A549 (cell line): ENCODE measurements around the gene KLF9. TPM values are rescaled to one million over a fixed set of nuclear protein-coding genes. Genes with fewer than 3 reads are reported as not detected.

Experiments
- ATAC-seq, 2 experiments: fragments of 200-7000 bp in 1 of 2; fragments of >200 bp in 1 of 2; cut with Nextera tagmentation in 1 of 2; cut with Tn5 transposase in 1 of 2; 3 replicates each; pipeline versions ENCODE4 v1.8.0 to v1.9.1; 2018 to 2020; ENCODE audit warnings: mild to moderate bottlenecking in 1 of 2, moderate library complexity in 1 of 2
- CTCF ChIA-PET: fragments of 300-600 bp; sonication (Branson Sonifier 250); formaldehyde crosslinking; extraction: SDS; loops from one replicate; lab custom pipeline; 2021; ENCODE audit warnings: antibody characterized with exemption, inconsistent platforms; lab: Yijun Ruan, JAX
- POLR2A ChIA-PET: fragments of 350-600 bp; formaldehyde crosslinking; extraction: SDS; loops from one replicate; lab custom pipeline; 2021; ENCODE audit warnings: antibody characterized with exemption, inconsistent platforms; lab: Yijun Ruan, JAX
- DNase-seq, 2 experiments: peaks; one replicate each; pipeline versions ENCODE4 v3.0.0 to v3.0.0-alpha.2; 2011 to 2016; ENCODE audit warnings: low read depth in 1 of 2, low spot score in 1 of 2
- FAIRE-seq: peaks from 2 replicates; lab custom pipeline; 2011; peaks lifted over from hg19 to GRCh38; lab: Jason Lieb, UNC
- H3K27ac ChIP-seq, 2 experiments: fragments of >200 bp; sonication (Bioruptor Twin); formaldehyde crosslinking; 3 replicates each; pipeline ENCODE4 v1.5.1; 2016 to 2017
- H3K4me1 ChIP-seq: fragments of >200 bp; sonication (Bioruptor Twin); formaldehyde crosslinking; 3 replicates; pipeline ENCODE4 v1.6.1; 2016
- H3K4me2 ChIP-seq: fragments of >200 bp; sonication (Bioruptor Twin); formaldehyde crosslinking; 3 replicates; pipeline ENCODE4 v1.6.1; 2016
- H3K4me3 ChIP-seq: fragments of >200 bp; sonication (Bioruptor Twin); formaldehyde crosslinking; 3 replicates; pipeline ENCODE4 v1.5.1; 2016
- H3K9me3 ChIP-seq: fragments of >200 bp; sonication (Bioruptor Twin); formaldehyde crosslinking; 3 replicates; pipeline ENCODE4 v1.6.1; 2016
- ATOH8 ChIP-seq: fragments of 250-450 bp; sonication (Bioruptor Pico); IDR thresholded peaks from 2 replicates; pipeline ENCODE4 v1.5.0; 2020; ENCODE audit warnings: low read depth, mild to moderate bottlenecking, moderate library complexity
- CBX2 ChIP-seq: fragments of 200-600 bp; sonication (generic); IDR thresholded peaks from 2 replicates; pipeline ENCODE4 v1.6.1; 2016; ENCODE audit warnings: low read depth, mild to moderate bottlenecking, borderline replicate concordance
- CEBPB ChIP-seq, 2 experiments: fragments of >200 bp in 1 of 2; sonication (Bioruptor Twin) in 1 of 2; formaldehyde crosslinking in 1 of 2; IDR thresholded peaks; 2 replicates each; pipeline ENCODE4 v1.6.1; 2012 to 2016
- CHD2 ChIP-seq: fragments of 150-350 bp; IDR thresholded peaks from 2 replicates; pipeline ENCODE4 v1.6.1; 2014; ENCODE audit warnings: low read length; ENCODE audit not compliant: partially characterized antibody
- CHD4 ChIP-seq: fragments of 200-600 bp; sonication (generic); IDR thresholded peaks from 2 replicates; pipeline ENCODE4 v1.6.1; 2016; ENCODE audit warnings: antibody characterized with exemption, mild to moderate bottlenecking, borderline replicate concordance
- ELK1 ChIP-seq: fragments of 150-350 bp; IDR thresholded peaks from 2 replicates; pipeline ENCODE4 v1.6.1; 2014; ENCODE audit warnings: low read depth, mild to moderate bottlenecking, low read length
- FOSL2 ChIP-seq, 2 experiments: fragments of 450-650 bp in 1 of 2; fragments of >200 bp in 1 of 2; sonication (Bioruptor Twin) in 1 of 2; formaldehyde crosslinking; IDR thresholded peaks; 2 replicates each; pipeline versions ENCODE4 v1.5.0 to v1.6.1; 2016 to 2020; ENCODE audit warnings: mild to moderate bottlenecking in 1 of 2, moderate library complexity in 1 of 2
- GATA3 ChIP-seq: IDR thresholded peaks from 2 replicates; pipeline ENCODE4 v1.6.1; 2012; ENCODE audit warnings: borderline replicate concordance
- HDAC2 ChIP-seq: fragments of 200-600 bp; sonication (generic); IDR thresholded peaks from 2 replicates; pipeline ENCODE4 v1.6.1; 2016
- HOXB13 ChIP-seq: fragments of 250-450 bp; sonication (Bioruptor Pico); IDR thresholded peaks from 2 replicates; pipeline ENCODE4 v1.5.0; 2020; ENCODE audit warnings: low read depth, mild to moderate bottlenecking, moderate library complexity
- JUN ChIP-seq, 2 experiments: fragments of >200 bp; sonication (Bioruptor Twin); formaldehyde crosslinking; IDR thresholded peaks; 2 replicates in 1 of 2; 3 replicates in 1 of 2; pipeline ENCODE4 v1.6.1; 2016 to 2017
- KDM1A ChIP-seq: fragments of 200-600 bp; sonication (generic); IDR thresholded peaks from 2 replicates; pipeline ENCODE4 v1.6.1; 2016; ENCODE audit warnings: low read depth, mild to moderate bottlenecking
- KDM5A ChIP-seq: fragments of 200-600 bp; sonication (generic); IDR thresholded peaks from 2 replicates; pipeline ENCODE4 v1.6.1; 2016; ENCODE audit warnings: antibody characterized with exemption, mild to moderate bottlenecking
- MAX ChIP-seq: IDR thresholded peaks from 2 replicates; pipeline ENCODE4 v1.6.1; 2012
- MYC ChIP-seq: IDR thresholded peaks from 2 replicates; pipeline ENCODE4 v1.6.1; 2012; ENCODE audit warnings: mild to moderate bottlenecking, inconsistent platforms, low read length, improper control_type of control experiment, borderline replicate concordance
- POLR2AphosphoS2 ChIP-seq: conservative IDR thresholded peaks from 2 replicates; pipeline ENCODE4 v1.6.1; 2012; ENCODE audit warnings: low read length, improper control_type of control experiment, inconsistent platforms
- RAD21 ChIP-seq, 2 experiments: fragments of >200 bp in 1 of 2; sonication (Bioruptor Twin) in 1 of 2; formaldehyde crosslinking in 1 of 2; IDR thresholded peaks in 1 of 2; conservative IDR thresholded peaks in 1 of 2; 2 replicates in 1 of 2; 3 replicates in 1 of 2; pipeline ENCODE4 v1.6.1; 2012 to 2018; ENCODE audit warnings: inconsistent platforms in 1 of 2
- RARB ChIP-seq: fragments of 250-450 bp; sonication (Bioruptor Pico); IDR thresholded peaks from 2 replicates; pipeline ENCODE4 v1.8.0; 2021; ENCODE audit warnings: mild to moderate bottlenecking, moderate library complexity
- SMC3 ChIP-seq: fragments of >200 bp; sonication (Bioruptor Twin); formaldehyde crosslinking; IDR thresholded peaks from 3 replicates; pipeline ENCODE4 v1.6.1; 2018; ENCODE audit warnings: inconsistent platforms
- SREBF2 ChIP-seq: fragments of 450-650 bp; IDR thresholded peaks from 2 replicates; pipeline ENCODE4 v1.6.1; 2014; ENCODE audit warnings: mild to moderate bottlenecking, moderate library complexity
- TFCP2L1 ChIP-seq: fragments of 250-450 bp; sonication (Bioruptor Pico); IDR thresholded peaks from 2 replicates; pipeline ENCODE4 v1.5.0; 2021; ENCODE audit warnings: mild to moderate bottlenecking
- ZFP36 ChIP-seq: fragments of 450-650 bp; IDR thresholded peaks from 2 replicates; pipeline ENCODE4 v1.6.1; 2014; ENCODE audit warnings: borderline replicate concordance; ENCODE audit not compliant: partially characterized antibody
- ZSCAN20 ChIP-seq: fragments of 250-450 bp; sonication (Bioruptor Pico); IDR thresholded peaks from 2 replicates; pipeline ENCODE4 v1.8.0; 2022; ENCODE audit warnings: mild to moderate bottlenecking, moderate library complexity
- WGBS: methylation state at CpG from one replicate; pipeline ENCODE4 v1.1.6; 2017; ENCODE audit errors: missing lambda C conversion rate; 5-methylcytosine and 5-hydroxymethylcytosine counted together
- polyA plus RNA-seq, 4 experiments: library from polyadenylated mRNA; depleted of rRNA in 3 of 4; stranded (reverse); fragments of >200 nt; fragmentation: RNase III in 1 of 4; extraction: RNeasy Plus Mini Kit Qiagen cat#74134 plus additional on column Dnase treatment in 1 of 4; gene quantifications; 2 replicates in 3 of 4; 3 replicates in 1 of 4; pipeline ENCODE4 v1.2.3, GENCODE V29; 2011 to 2017
- TF ChIP-seq, protein P1 (sequence below): IDR thresholded peaks from 2 replicates; pipeline ENCODE4 v1.6.1; 2012
- TF ChIP-seq, protein P2 (sequence below): fragments of >200 bp; sonication (Bioruptor Twin); formaldehyde crosslinking; IDR thresholded peaks from 2 replicates; pipeline ENCODE4 v1.6.1; 2016

The KLF9 gene
- polyA plus RNA-seq, 2 of the 4 experiments (the other 2 are of a cell fraction) = 0.76 to 3.9 TPM

DNA sequence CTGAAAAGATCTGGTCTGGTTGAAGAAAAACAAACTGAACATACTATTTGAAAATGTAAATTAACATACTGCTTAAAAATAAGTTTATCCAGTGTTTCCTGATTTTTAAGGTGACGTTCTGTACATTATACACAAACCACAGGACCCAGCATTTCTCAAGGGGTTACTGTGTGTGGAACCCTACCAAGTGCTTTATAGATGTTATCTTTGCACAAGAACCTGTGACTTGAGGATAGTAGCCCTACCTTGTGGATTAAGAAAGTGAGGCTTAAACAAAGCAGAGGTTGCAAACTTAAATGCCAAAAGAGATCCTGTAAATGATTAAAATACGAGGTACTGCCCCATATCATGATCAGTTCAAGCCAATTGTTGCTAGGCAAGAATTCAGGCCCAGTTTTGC, 4.7 kb downstream of the KLF9 start (continued):
- no peak for TF ChIP-seq RAD21 (conservative IDR thresholded peaks at IDR 0.05 in 1 of 2, IDR thresholded peaks at IDR 0.05 in 1 of 2)
- no peak for TF ChIP-seq SREBF2

- H3K4me2 ChIP-seq = no peak overlapping the region
- CTCF ChIA-PET = interaction anchor here (1.0 kb wide), 1 partner anchor 9 kb away, joined by 3 read pairs; no protein-coding TSS in a partner anchor
Measured at GRCh38 chr9:70409280-70409679, 5.2 kb downstream of the KLF9 start.

GRCh38 chr9:70408393-70409040, 5.9 kb downstream of the KLF9 start:
- no peak overlapping the region for H3K4me3 ChIP-seq
- no peaks in the 10 kb centered on the region for H3K9me3 ChIP-seq
- ChIA-PET POLR2A (interaction anchor here (2.3 kb wide), 1 partner anchor 10 kb away, joined by 10 read pairs; no protein-coding TSS in a partner anchor), CTCF (interaction anchor here (0.6 to 1.0 kb wide), 2 partner anchors 10 to 27 kb away, joined by 3 to 4 read pairs; no protein-coding TSS in a partner anchor)
- no peak overlapping the region for H3K4me2 ChIP-seq
- H3K4me1 ChIP-seq = no peaks in the 10 kb centered on the region
- 90% methylated on average over 5 of the region's 5 CpGs for WGBS
- ATAC-seq (no peak), FAIRE-seq (no peak), DNase-seq (no peak)
- TF ChIP-seq RAD21 (conservative IDR thresholded peaks at IDR 0.05 in 1 of 2, IDR thresholded peaks at IDR 0.05 in 1 of 2) = no peak
- TF ChIP-seq MAX = no peak
- TF ChIP-seq CEBPB (IDR thresholded peaks at IDR 0.05) = no peak
- no peak for TF ChIP-seq CBX2
- no peak for TF ChIP-seq MYC
- TF ChIP-seq KDM5A = no peak
- TF ChIP-seq ZSCAN20 (CRISPR knock-in tag) = no peak
- TF ChIP-seq POLR2AphosphoS2 = no peak
- no peak for TF ChIP-seq FOSL2 (IDR thresholded peaks at IDR 0.05)
- TF ChIP-seq FOSL2 (CRISPR knock-in tag; IDR thresholded peaks at IDR 0.05) = no peak
- TF ChIP-seq, protein P1, sequence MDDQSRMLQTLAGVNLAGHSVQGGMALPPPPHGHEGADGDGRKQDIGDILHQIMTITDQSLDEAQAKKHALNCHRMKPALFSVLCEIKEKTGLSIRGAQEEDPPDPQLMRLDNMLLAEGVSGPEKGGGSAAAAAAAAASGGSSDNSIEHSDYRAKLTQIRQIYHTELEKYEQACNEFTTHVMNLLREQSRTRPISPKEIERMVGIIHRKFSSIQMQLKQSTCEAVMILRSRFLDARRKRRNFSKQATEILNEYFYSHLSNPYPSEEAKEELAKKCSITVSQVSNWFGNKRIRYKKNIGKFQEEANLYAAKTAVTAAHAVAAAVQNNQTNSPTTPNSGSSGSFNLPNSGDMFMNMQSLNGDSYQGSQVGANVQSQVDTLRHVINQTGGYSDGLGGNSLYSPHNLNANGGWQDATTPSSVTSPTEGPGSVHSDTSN = no peak
- TF ChIP-seq, protein P2, sequence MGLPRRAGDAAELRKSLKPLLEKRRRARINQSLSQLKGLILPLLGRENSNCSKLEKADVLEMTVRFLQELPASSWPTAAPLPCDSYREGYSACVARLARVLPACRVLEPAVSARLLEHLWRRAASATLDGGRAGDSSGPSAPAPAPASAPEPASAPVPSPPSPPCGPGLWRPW = no peak
- no peak overlapping the region for H3K27ac ChIP-seq

More at GRCh38 chr9:70409280-70409679, 5.2 kb downstream of the KLF9 start:
- Histone ChIP-seq H3K9me3 (no peaks in the 10 kb centered on the region), H3K4me1 (no peaks in the 10 kb centered on the region), H3K4me3 (no peak overlapping the region), H3K27ac (no peak overlapping the region)
- 89% methylated on average over 3 of the region's 3 CpGs for WGBS
- FAIRE-seq (no peak), DNase-seq (no peak), ATAC-seq (no peak)
- TF ChIP-seq CHD4 = no peak
- TF ChIP-seq CHD2 = no peak
- no peak for TF ChIP-seq HDAC2
- no peak for TF ChIP-seq POLR2AphosphoS2
- no peak for TF ChIP-seq FOSL2 (IDR thresholded peaks at IDR 0.05)
- TF ChIP-seq FOSL2 (CRISPR knock-in tag; IDR thresholded peaks at IDR 0.05) = no peak
- TF ChIP-seq ZFP36 = no peak
- no peak for TF ChIP-seq JUN (IDR thresholded peaks at IDR 0.05)
- TF ChIP-seq, protein P2 = no peak
- no peak for TF ChIP-seq KDM5A
- no peak for TF ChIP-seq CEBPB (IDR thresholded peaks at IDR 0.05)
- no peak for TF ChIP-seq SMC3
- TF ChIP-seq GATA3 = no peak
- no peak for TF ChIP-seq TFCP2L1 (CRISPR knock-in tag)
- TF ChIP-seq KDM1A = no peak
- no peak for TF ChIP-seq ATOH8
- TF ChIP-seq RARB (CRISPR knock-in tag) = no peak
- no peak for TF ChIP-seq ELK1
- no peak for TF ChIP-seq HOXB13 (CRISPR knock-in tag)
- POLR2A ChIA-PET = no interaction called here
